Activated CD8-positive, alpha-beta T cell treated with anti-CD3 and anti-CD28 coated beads for 36 hours (primary cell): Measurements from ENCODE around the gene SORCS2. TPM values are rescaled to one million over a fixed set of nuclear protein-coding genes. Genes with fewer than 3 reads are reported as not detected.

ENCODE experiments used
- ATAC-seq: fragments of 200-7000 bp; cut with Tn5 transposase; one replicate; pipeline ENCODE4 v1.10.0; 2021; ENCODE audit warnings: mild to moderate bottlenecking, moderate library complexity
- CTCF ChIA-PET: fragments of 350-600 bp; sonication (Branson Sonifier 250); formaldehyde crosslinking; loops from one replicate; lab custom pipeline; 2021; ENCODE audit warnings: antibody characterized with exemption; lab: Charles Lee
- POLR2A ChIA-PET: fragments of 350-600 bp; sonication (Branson Sonifier 250); formaldehyde crosslinking; loops from one replicate; lab custom pipeline; 2021; ENCODE audit warnings: antibody characterized with exemption; lab: Charles Lee
- DNase-seq: peaks from one replicate; pipeline ENCODE4 v3.0.0-alpha.2; 2020
- H3K27ac Mint-ChIP-seq: one replicate; pipeline ENCODE4 v1.8.0; 2021; ENCODE audit warnings: mild to moderate bottlenecking, mixed read lengths
- H3K27me3 Mint-ChIP-seq: one replicate; pipeline ENCODE4 v1.8.0; 2021; ENCODE audit warnings: mixed read lengths
- H3K36me3 Mint-ChIP-seq: one replicate; pipeline ENCODE4 v1.8.0; 2021; ENCODE audit warnings: low read depth, mixed read lengths
- H3K4me1 Mint-ChIP-seq: one replicate; pipeline ENCODE4 v1.8.0; 2021; ENCODE audit warnings: low read depth, mixed read lengths
- H3K4me3 Mint-ChIP-seq: one replicate; pipeline ENCODE4 v1.8.0; 2021; ENCODE audit warnings: mild to moderate bottlenecking, moderate library complexity, mixed read lengths
- H3K9me3 Mint-ChIP-seq: one replicate; pipeline ENCODE4 v1.8.0; 2021; ENCODE audit warnings: mixed read lengths
- intact Hi-C: fragments of 100-400 bp; cut with micrococcal nuclease; formaldehyde crosslinking; loops from one replicate; pipeline ENCODE4 v1.10.0; 2022
- total RNA-seq, 2 experiments: library from RNA; stranded (reverse); gene quantifications; one replicate each; pipeline ENCODE4 v1.2.3, GENCODE V29; 2021
- TF ChIP-seq, protein P1 (sequence below): fragments of 200-600 bp; IDR thresholded peaks from one replicate; pipeline ENCODE4 v1.8.0; 2022; ENCODE audit warnings: antibody characterized with exemption, mild to moderate bottlenecking

Gene SORCS2
- total RNA-seq, 2 experiments from 2014 or later, result 0.05 TPM; not detected in 1

DNA sequence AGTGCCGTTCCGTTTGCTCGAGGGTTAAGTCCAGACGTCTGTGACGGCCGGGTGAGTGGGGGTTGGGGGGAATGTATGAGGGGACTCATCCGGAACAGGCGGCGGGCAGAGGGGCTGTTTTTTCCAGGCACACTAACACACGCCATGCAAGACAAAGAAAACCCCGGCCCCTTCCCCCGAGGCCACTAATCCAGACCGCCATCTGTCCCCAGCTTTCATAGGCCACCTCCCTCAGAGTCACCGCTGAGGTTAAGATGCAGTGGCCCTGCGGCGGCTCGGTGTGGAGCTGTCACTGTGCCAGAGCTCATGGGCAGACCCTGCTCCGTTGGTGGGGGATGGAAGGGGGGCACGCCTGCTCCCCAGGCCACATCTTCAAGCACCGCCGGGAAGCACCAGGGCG, 34.1 kb downstream of the SORCS2 start:
- ATAC-seq (no peak), DNase-seq (no peak)
- Mint-ChIP-seq H3K4me3 (no peak overlapping the region), H3K27ac (no peak overlapping the region), H3K4me1 (no peaks in the 10 kb centered on the region), H3K9me3 (no peaks in the 10 kb centered on the region), H3K36me3 (no peaks in the 10 kb centered on the region), H3K27me3 (no peaks in the 10 kb centered on the region)
- ChIA-PET POLR2A (interaction anchor here (0.6 kb wide), 1 partner anchor 145 kb away, joined by 4 read pairs; no protein-coding TSS in a partner anchor), CTCF (no interaction called here)
- TF ChIP-seq, protein P1, sequence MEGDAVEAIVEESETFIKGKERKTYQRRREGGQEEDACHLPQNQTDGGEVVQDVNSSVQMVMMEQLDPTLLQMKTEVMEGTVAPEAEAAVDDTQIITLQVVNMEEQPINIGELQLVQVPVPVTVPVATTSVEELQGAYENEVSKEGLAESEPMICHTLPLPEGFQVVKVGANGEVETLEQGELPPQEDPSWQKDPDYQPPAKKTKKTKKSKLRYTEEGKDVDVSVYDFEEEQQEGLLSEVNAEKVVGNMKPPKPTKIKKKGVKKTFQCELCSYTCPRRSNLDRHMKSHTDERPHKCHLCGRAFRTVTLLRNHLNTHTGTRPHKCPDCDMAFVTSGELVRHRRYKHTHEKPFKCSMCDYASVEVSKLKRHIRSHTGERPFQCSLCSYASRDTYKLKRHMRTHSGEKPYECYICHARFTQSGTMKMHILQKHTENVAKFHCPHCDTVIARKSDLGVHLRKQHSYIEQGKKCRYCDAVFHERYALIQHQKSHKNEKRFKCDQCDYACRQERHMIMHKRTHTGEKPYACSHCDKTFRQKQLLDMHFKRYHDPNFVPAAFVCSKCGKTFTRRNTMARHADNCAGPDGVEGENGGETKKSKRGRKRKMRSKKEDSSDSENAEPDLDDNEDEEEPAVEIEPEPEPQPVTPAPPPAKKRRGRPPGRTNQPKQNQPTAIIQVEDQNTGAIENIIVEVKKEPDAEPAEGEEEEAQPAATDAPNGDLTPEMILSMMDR, result no peak
- intact Hi-C loops, result no loop called here

DNA sequence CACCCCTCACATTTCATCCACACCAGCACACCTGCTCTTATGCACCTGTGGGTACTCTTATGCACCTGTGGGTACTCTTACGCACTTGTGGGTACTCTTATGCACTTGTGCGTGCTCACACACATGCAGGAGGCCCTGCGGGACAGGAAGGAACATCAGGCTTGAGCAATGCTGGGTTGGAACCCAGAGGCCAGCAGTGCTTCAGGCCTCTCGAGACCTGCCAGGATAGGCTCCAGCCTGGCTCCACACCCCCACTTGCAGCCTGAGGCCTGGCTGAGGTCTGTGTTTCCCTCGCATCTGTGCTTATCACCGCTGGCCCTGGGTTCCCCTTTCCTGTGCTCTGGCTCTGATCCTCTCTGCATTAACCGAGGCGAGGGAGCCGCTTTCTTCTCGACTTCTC, 34.7 kb downstream of the SORCS2 start:
- no peak for ATAC-seq
- no peak overlapping the region for H3K4me3 Mint-ChIP-seq
- intact Hi-C loops, result no loop called here
- no peaks in the 10 kb centered on the region for H3K9me3 Mint-ChIP-seq
- ChIA-PET CTCF (no interaction called here), POLR2A (no interaction called here)
- no peak overlapping the region for H3K27ac Mint-ChIP-seq
- H3K36me3 Mint-ChIP-seq, result no peaks in the 10 kb centered on the region
- TF ChIP-seq, protein P1, result no peak
- H3K27me3 Mint-ChIP-seq, result no peaks in the 10 kb centered on the region
- H3K4me1 Mint-ChIP-seq, result no peaks in the 10 kb centered on the region
- DNase-seq, result no peak

DNA sequence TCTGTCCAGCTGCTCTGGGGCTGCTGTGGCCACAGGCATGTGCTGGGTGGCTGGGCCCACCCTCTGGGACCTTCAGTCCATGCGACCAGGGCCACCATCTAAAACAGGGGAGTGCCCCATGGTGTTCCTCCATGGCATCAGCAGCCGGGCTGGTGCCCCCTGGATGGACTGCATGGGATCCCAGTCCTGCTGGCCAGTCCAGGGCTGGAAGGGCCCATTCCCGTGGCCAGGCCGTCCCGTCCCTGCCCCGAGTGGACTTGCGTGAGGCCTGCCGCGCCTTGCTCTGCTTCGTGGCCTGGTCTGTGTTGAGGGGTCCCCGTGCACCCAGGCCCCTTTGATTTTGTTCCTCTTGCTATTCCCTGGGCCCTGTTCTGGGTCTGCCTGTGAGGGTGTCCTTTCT, 36.4 kb downstream of the SORCS2 start:
- Mint-ChIP-seq H3K27ac (no peak overlapping the region), H3K4me1 (no peaks in the 10 kb centered on the region), H3K4me3 (no peak overlapping the region), H3K9me3 (no peaks in the 10 kb centered on the region), H3K27me3 (no peaks in the 10 kb centered on the region), H3K36me3 (no peaks in the 10 kb centered on the region)
- ChIA-PET CTCF (no interaction called here), POLR2A (no interaction called here)
- DNase-seq, result no peak
- no peak for ATAC-seq
- TF ChIP-seq, protein P1, result no peak
- intact Hi-C loops, result no loop called here

DNA sequence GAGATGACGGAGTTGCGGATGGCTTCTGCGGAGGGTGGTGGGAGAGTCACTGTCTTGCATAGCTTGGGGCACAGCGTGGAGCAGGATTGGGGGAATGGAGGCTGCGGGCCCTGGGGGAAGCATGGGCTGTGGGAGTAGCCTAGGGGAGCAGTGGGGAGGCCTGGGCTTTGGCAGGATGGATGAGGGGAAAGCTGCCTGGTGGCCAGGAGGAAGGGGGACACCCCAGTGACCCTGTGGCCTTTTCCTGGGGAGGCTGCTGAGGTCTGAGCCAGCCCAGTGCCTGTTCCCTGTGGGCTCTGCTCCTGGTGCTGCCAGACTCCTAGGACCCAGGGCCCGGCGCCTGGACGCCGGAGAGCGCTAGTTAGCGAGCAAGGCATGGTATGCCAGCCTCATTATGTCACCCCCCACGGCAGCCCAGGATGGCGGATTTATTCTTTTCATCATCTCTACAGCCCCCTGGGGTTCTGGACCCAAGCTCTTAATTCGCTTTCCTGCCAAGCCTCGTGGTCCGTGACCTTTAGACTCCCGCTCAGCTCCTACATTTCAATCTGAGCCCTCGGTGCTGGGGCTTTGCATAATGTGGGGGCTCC, 39.8 kb downstream of the SORCS2 start:
- DNase-seq, result no peak
- Mint-ChIP-seq H3K27ac (no peak overlapping the region), H3K4me1 (no peaks in the 10 kb centered on the region), H3K4me3 (no peak overlapping the region), H3K36me3 (no peaks in the 10 kb centered on the region), H3K9me3 (no peaks in the 10 kb centered on the region), H3K27me3 (no peaks in the 10 kb centered on the region)
- ChIA-PET CTCF (no interaction called here), POLR2A (no interaction called here)
- intact Hi-C loops, result no loop called here
- TF ChIP-seq, protein P1, result no peak
- ATAC-seq, result no peak

DNA sequence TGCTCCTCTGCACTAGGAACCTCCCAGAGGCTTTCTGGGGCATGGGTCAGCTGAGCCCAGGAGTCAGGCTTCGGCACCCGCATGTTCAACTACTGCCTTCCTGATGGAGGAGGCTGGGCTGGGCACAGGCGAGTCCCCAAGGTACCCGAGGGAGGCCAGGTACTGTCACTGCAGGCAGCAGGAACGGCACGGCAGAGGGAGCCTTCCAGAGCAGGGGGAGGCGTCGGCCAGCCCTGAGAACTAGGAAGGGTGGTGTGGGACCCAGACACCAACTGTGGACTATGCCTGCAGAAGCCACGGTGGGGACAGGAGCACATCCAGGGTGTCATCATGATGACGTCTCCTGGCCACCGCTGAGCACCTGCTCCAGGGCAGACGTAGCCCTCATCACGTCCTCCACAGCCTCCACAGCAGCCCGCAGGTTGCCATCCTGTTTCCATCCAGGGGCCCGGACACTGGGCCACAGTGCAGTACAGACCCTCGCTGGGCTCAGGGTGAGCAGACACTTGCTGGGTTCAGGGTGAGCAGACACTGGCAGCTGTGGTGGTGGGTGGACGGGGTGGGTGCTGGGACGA, 40.8 kb downstream of the SORCS2 start:
- intact Hi-C loops, result no loop called here
- TF ChIP-seq, protein P1, result no peak
- H3K36me3 Mint-ChIP-seq, result no peaks in the 10 kb centered on the region
- ATAC-seq, result no peak
- H3K27ac Mint-ChIP-seq, result no peak overlapping the region
- peaks cover 3% of the 10 kb centered on the region for H3K9me3 Mint-ChIP-seq
- no peak overlapping the region for H3K4me3 Mint-ChIP-seq
- H3K27me3 Mint-ChIP-seq, result no peaks in the 10 kb centered on the region
- ChIA-PET POLR2A (no interaction called here), CTCF (no interaction called here)
- DNase-seq, result no peak
- no peaks in the 10 kb centered on the region for H3K4me1 Mint-ChIP-seq
